UCSD-AML1 (cell line): ENCODE results near the gene ATP6V0B.

Experiments used
- DNase-seq: peaks from one replicate; lab custom pipeline; 2025; ENCODE audit not compliant: unreplicated experiment; lab: John Stamatoyannopoulos, UW

Gene ATP6V0B

GRCh38 chr1:43983253-43983899 is 8.6 kb downstream of the ATP6V0B start:
- no peak for DNase-seq

GRCh38 chr1:43984855-43985254 is 10.1 kb downstream of the ATP6V0B start:
- no peak for DNase-seq

DNA sequence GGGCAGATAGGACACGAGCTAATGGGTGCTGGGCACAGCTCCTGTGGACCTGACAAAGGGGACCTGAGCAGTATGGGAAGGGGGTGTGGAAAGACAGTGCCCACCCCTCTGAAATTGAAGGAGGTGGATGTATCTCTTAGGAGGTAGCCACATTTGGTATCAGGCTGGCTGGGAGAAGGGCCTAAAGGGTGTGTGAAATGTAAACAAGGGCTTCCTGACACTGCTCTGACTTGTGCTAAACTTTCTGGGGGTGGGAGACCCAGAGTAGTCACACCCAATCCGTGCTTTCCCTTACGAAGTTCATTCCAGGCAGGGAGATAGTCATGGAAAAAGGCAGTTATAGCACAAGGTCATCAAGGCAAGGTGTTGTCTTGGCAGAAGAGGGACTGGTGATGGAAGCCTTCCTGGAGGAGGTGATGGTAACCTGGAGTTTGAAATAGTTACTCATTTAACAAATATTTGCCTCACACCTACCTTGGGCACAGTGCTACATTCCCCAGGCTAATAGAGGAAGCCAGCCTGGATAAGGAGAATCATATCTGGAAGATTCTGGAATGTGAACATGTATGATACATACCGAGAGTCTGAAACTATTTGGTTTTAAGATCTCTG is 11.3 kb downstream of the ATP6V0B start:
- no peak for DNase-seq

GRCh38 chr1:43986712-43987111 is 12.0 kb downstream of the ATP6V0B start:
- DNase-seq, result no peak

- no peak for DNase-seq
Measured at GRCh38 chr1:43987159-43987902, 12.6 kb downstream of the ATP6V0B start.

DNA sequence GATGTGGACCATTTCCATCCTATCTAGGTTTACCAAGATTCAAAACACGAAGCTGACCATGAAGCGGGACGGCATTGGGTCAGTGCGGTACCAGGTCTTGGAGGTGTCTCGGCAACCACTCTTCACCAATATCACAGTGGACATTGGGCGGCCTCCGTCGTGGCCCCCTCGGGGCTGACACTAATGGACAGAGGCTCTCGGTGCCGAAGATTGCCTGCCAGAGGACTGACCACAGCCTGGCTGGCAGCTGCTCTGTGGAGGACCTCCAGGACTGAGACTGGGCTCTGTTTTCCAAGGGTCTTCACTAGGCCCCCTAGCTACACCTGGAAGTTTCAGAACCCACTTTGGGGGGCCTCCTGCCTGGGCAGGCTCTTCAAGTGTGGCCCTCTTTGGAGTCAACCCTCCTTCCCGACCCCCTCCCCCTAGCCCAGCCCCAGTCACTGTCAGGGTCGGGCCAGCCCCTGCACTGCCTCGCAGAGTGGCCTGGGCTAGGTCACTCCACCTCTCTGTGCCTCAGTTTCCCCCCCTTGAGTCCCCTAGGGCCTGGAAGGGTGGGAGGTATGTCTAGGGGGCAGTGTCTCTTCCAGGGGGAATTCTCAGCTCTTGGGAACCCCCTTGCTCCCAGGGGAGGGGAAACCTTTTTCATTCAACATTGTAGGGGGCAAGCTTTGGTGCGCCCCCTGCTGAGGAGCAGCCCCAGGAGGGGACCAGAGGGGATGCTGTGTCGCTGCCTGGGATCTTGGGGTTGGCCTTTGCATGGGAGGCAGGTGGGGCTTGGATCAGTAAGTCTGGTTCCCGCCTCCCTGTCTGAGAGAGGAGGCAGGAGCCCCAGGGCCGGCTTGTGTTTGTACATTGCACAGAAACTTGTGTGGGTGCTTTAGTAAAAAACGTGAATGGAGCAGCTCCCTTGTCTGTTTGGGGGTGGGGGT is 15.8 kb downstream of the ATP6V0B start:
- no peak for DNase-seq

DNA sequence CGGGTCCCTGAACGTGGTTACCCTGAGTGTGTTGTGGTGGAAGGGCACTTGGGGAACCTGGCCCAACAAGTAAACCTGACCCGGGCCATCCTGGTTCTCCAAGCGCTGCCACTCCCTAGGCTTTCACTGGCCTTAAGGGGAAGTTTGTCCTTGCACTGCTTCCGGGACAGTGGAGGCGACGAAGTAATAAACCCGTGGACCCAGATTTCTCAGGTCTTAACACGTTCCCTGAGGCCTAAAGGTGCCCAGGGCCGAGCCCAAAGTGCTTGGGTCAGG is 16.4 kb downstream of the ATP6V0B start:
- no peak for DNase-seq

DNA sequence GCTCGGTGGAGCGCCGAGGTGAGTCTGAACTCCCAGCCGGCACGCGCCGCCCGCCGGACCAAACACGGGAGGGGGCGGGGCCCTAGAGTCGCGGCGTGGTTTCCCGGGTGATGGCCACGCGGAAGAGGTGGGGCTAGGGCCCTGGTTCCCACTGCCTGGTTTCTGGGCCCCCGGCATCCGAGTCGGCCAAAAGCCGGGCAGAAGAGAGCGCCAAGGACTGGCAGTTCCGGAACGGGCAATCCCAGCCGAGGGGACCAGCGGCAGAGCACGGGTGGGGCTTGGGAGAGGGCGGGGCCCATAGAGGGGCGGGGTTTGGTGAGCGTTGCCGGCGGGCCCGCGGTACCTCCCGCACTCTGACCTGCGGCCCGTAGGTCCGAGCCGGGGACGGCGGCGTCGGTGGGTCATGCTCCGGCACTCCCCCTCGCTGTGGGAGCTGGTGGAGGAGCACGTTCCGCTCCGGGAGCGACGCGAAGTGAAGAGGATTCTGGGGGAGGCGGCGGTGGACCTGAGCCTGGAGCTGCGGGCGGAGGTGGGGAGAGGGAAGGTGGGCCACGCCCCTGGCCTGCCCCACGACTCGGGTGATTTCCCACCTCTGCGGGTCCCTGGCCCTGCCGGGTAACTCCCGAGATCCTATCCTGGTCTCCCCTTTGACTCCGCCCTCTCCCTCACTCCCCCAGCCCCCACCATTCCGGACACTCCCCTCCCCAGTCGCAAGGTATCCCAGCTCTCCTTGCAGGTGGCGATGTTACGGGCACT is 16.9 kb downstream of the ATP6V0B start, which contains the start of gene CCDC24:
Gene CCDC24 (plus strand): TSS at position 124 of the 756 bp plus-strand sequence. CDS start 280 bp downstream, at position 404.
- DNase-seq, result peak; percentile 80

GRCh38 chr1:43992232-43992995 is 17.7 kb downstream of the ATP6V0B start:
- DNase-seq, result no peak

DNA sequence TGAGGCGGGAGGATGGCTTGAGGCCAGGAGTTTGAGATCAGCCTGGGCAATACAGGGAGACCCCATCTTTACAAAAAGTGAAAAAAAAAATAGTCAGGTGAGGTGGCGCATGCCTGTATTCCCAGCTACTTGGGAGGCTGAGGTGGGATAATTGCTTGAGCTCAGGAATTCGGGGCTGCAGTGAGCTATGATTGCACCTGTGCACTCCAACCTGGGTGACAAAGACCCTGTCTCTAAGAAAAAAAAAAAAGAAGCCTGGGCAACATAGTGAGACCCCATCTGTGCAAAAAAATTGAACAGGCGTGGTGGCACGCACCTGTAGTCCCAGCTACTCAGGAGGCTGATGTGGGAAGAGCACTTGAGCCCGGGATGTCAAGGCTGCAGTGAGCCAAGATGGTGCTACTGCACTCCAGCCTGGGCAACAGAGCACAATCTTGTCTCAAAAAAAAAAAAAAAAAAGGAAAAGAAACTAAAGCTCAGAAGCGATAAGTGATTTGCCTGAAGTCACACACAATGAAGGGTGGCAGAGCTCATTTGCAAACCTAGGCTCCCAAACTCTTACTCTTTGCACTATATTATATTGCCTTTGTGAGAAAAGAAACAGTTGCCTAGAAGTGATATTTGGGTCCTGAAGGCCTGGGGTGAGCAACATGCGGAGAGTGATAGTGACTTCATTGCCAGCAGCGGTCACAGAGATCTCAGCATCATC is 18.6 kb downstream of the ATP6V0B start:
- no peak for DNase-seq

DNA sequence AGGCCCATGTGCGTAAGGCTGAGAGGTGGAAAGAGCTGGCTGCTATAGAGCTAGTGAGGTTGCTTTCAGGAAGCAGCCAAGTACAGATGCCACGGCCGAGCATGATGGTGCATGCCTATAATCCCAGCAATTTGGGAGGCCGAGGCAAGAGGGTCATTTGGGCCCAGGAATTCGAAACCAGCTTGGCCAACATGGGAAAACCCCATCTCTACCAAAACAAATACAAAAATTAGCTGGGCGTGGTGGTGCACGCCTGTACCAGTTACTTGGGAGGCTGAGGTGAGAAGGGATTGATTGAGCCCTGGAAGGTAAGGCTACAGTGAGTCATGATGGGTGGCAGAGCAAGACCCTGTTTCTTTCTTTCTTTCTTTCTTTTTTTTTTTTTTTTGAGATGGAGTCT is 19.3 kb downstream of the ATP6V0B start:
- DNase-seq, result no peak

GRCh38 chr1:43994794-43995790 is 20.3 kb downstream of the ATP6V0B start:
- peak; percentile 45 for DNase-seq

GRCh38 chr1:43995984-43996732 is 21.4 kb downstream of the ATP6V0B start:
- DNase-seq, result no peak

DNA sequence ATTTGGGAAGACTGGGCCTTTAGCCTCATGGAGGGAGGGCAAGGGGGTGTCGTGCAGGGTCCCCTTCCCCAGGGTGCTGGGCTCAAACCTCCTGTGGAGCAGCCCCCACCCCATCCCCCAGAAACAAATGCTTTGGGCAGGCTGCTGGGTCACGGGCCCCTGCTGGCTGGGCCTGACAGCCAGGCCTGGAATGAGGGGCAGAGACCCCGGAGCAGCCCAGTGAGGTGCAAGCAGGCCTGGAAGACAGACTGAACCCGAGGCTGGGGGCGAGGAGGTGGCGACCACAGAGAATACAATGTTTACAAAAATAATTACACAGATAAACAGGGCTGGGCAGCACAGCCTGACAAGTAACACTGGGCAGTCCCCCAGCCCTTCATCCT is 22.0 kb downstream of the ATP6V0B start:
- DNase-seq, result no peak

- no peak for DNase-seq
Measured at GRCh38 chr1:43997295-43997999, 22.7 kb downstream of the ATP6V0B start.

- DNase-seq, result no peak
Measured at GRCh38 chr1:43998000-43998378, 23.2 kb downstream of the ATP6V0B start.

- no peak for DNase-seq
Measured at GRCh38 chr1:43999455-43999854, 24.7 kb downstream of the ATP6V0B start.
